HG03095 (cell line): ENCODE results near the gene DTX2.
A peak's percentile ranks its signal among the peaks of the same experiment; 100 is the strongest.
"Not testable (repeated sequence)": the region's sequence is repeated elsewhere in the genome, so short reads cannot be mapped to it uniquely, and the experiment has no call there.

Source experiments
- ATAC-seq: cut with Tn5 transposase; IDR thresholded peaks from one replicate; pipeline ENCODE4 v1.9.1; 2021; ENCODE audit warnings: moderate library complexity; ENCODE audit not compliant: unreplicated experiment

DTX2 gene

DNA sequence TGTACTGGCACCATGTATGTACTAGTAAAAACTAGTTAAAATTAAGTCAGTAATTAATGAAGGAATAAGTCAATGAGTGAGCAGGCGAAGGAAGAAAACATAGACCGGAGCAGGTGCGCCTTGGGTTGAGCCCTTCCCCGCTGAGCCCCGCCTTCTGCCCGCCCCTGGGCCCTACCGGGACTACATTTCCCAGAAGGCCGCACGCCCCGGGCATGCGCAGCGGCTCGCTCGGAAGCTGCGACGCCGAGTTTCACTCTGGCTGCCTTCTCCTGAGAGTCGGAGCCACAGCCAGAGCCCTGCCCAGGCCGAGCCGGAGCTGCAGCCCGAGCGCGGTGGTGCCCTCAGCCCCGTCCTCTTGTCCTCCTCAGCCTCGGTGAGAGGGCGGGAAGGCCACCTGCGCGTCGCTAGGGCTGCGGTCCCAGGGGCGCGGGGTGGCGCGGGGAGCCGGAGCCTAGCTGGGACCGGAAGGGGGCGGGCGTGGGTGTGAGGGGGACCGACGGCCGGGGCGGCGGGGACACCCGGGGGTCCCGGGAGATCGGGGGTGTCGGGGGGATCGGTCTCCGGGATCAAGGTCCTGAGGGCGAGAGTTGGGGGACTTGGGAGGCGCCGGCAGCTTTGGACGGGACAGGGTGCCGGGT lies at the start of gene DTX2:
Gene DTX2, plus strand, starts transcription at position 246 of the 638 bp plus-strand sequence. CDS start 18,801 bp downstream, outside the sequence.
- peak; percentile 97 for ATAC-seq

DNA sequence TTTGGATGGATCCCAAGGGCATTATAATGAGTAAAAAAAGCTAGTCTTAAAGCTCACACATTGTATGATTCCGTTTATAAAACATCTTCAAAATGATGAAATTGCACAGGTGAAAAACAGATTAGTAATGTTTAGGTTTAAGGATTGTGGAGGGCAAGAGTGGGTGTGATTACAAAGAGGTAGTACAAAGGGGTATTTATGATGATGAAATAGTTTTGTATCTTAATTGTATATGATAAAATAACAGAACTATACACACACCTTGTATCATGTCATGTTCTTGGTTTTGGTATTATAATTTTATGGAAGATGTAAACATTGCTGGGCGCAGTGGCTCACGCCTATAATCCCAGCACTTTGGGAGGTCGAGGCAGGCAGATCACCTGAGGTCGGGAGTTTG lies 49.3 kb upstream of the DTX2 start:
- no peak for ATAC-seq

DNA sequence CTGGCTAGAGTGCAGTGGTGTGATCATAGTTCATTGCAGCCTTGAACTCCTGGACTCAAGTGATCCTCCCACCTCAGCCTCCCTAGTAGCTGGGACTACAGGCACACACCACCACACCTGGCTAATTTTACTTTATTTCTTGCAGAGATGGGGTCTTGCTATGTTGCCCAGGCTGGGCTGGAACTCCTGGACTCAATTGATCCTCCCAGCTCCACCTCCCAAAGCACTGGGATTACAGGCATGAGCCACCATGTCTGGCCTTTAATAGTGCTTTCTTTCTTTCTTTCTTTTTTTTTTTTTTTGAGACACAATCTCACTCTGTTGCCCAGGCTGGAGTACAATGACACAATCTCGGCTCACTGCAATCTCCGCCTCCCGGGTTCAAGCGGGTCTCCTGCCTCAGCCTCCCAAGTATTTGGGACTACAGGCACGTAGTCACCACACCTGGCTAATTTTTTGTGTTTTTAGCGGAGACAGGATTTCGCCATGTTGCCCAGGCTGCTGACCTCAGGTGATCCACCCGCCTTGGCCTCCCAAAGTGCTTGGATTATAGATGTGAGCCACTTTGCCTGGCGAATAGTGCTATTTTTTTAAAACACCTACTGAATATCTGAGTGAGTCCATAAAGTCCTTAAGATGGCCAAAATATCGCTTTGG lies 43.7 kb upstream of the DTX2 start:
- ATAC-seq, result not testable (repeated sequence)

DNA sequence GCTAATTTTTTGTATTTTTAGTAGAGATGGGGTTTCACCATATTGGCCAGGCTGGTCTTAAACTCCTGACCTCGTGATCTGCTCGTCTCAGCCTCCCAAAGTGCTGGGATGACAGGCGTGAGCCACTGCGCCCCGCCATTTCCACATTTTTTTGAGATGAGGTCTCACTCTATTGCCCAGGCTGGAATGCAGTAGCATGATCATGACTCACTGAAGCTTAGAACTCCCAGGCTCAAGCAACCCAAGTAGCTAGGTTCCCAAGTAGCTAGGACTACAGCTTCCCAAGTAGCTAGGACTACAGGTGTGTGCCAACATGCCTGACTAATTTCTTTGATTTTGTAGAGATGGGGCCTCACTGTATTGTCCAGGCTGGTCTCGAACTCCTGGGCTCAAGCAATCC lies 40.4 kb upstream of the DTX2 start:
- ATAC-seq, result not testable (repeated sequence)

DNA sequence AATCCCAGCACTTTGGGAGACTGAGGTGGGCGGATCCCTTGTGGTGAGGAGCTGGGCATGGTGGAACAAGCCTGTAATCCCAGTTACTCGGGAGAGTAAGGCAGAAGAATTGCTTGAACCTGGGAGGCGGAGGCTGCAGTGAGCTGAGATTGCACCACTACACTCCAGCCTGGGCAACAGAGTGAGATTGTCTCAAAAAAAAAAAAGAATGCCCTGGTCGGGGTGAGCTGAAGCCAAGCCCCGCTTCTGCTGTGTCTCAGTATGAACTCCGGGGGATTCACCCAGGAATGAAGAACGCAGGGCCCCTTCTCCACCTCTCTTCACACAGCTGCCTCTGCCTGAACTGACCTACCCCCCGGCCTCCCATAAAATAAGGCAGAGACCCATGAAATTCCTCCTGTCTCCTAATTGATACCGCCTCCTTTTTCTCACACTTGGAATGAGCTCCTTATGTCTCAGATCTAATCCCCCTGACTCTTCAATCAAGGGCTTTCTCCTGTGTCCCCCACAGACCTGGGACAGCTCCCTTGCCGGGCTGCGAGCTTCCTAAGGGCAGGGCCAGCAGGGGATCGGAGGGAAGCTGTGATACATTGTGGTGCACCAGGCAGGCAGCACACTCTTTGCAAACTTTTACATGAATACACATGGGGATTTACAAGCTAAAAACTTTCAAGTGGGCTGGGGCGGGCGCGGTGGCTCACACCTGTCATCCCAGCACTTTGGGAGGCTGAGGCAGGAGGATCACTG lies 37.7 kb upstream of the DTX2 start:
- no peak for ATAC-seq

DNA sequence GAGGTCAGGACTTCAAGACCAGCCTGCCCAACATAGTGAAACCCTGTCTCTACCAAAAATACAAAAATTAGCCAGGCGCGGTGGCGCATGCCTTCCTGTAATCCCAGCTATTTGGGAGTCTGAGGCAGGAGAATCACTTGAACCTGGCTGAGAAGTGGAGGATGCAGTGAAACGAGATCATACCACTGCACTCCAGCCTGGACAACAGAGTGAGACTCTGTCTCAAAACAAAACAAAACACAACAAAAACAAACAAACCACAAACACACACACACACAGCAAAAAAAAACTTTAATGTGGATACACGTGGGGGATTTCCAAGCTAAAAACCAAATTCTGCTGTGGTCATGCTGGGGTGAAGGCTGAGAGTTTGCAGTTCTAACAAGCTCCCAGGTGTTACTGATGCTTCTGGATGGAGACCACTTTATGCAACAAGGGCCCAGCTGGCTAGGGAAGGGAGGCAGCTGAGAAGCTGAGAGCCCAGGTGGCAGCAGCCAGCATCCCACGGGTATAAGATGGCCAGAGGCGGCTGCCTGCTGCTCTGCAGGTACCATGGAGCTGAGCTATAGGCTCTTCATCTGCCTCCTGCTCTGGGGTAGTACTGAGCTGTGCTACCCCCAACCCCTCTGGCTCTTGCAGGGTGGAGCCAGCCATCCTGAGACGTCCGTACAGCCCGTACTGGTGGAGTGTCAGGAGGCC lies 36.9 kb upstream of the DTX2 start, which contains the start of gene ZP3:
Gene ZP3, plus strand, starts transcription at position 538 of the 699 bp plus-strand sequence. Its CDS starts 15 bp downstream, at position 553.
- no peak for ATAC-seq

DNA sequence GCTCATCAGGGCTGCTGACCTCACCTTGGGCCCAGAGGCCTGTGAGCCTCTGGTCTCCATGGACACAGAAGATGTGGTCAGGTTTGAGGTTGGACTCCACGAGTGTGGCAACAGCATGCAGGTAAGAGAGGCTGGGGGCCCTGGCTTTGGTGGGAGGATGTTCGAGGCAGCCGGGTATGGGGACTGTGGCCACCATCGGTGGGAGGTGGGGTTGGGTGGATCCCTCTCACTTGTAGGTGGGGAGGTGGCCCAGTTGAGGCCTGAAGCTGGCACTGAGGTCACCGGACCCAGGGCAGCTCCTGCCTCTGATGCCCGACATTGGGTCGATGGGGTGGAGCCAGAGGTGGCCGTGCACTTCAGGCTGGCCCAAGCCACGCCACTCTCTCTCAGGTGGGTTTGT lies 36.4 kb upstream of the DTX2 start:
- no peak for ATAC-seq

DNA sequence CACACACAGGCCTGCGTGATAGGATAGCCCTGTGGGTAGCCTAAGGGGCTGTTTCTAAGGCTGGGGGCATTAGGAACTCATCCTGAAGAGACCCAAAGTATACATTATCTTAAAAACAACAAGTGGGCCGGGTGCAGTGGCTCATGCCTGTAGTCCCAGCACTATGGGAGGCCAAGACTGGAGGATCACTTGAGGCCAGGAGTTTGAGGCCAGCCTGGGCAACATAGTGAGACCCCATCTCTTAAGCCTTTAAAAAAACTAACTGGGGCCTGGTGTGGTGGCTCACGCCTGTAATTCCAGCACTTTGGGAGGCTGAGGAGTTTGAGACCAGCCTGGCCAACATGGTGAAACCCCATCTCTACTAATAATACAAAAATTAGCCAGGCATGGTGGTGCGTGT lies 36.0 kb upstream of the DTX2 start:
- not testable (repeated sequence) for ATAC-seq

DNA sequence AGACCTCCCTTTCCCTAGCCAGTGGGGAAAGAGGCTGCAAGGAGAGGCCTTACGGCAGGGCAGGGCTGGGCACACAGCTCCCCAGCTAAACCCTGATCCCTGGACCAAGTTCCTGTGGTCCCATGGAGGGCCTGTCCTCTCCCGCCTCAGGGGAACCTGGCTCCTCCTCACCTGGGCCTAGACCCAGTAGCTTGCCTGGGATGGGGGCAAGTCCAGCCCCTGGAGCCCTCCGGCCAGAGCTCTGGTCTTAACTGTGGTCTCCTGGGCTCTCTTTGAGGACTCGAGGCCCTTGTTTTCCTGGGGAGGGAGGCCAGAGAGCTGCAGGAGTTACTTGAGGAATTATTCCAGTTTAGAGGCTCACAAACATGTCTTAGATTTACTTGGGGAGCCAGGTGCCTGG lies 35.3 kb upstream of the DTX2 start:
- no peak for ATAC-seq

DNA sequence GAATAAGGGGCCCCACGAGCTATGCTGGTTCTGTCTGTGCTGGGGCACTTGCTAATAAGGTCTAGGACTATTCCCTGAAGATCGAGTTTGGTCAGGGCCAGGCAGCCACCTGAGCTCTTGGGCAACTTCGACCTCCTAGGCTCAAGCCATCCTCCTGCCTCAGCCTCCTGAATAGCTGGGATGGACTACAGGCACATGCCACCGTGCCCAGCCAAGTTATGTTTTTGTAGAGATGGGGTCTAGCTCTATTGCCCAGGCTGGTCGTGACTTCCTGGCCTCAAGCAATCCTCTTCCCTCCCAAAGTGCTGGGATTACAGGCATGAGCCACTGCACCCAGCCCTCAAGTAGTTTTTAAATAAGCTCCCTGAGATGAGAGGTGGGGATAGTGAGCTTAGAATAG lies 33.9 kb upstream of the DTX2 start:
- no peak for ATAC-seq

DNA sequence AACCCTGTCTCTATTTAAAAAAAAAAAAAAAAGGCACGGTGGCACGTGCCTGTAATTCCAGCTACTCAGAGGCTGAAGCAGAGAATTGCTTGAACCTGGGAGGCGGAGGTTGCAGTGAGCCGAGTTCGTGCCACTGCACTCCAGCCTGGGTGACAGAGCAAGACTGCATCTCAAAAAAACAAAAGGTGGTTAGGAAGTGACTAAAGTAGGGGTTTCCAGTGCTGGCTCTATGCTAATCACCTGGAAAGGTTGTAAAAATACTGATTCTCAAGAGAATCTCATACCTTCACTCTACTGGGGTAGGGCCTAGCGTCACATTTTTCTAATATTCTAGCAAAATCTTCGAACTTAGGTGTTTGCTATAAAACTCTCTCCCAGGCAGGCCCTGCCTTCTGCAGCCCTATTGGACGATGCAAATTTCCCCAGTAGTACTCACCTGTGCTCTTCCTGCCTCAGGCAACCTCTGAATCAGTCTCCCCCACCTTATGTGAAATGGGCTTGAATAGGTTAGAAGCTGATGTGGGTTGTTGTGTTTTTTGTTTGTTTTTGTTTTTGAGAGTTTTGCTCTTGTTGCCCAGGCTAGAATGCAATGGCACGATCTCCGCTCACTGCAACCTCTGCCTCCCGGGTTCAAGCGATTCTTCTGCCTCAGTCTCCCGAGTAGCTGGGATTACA lies 33.2 kb upstream of the DTX2 start:
- ATAC-seq, result no peak

DNA sequence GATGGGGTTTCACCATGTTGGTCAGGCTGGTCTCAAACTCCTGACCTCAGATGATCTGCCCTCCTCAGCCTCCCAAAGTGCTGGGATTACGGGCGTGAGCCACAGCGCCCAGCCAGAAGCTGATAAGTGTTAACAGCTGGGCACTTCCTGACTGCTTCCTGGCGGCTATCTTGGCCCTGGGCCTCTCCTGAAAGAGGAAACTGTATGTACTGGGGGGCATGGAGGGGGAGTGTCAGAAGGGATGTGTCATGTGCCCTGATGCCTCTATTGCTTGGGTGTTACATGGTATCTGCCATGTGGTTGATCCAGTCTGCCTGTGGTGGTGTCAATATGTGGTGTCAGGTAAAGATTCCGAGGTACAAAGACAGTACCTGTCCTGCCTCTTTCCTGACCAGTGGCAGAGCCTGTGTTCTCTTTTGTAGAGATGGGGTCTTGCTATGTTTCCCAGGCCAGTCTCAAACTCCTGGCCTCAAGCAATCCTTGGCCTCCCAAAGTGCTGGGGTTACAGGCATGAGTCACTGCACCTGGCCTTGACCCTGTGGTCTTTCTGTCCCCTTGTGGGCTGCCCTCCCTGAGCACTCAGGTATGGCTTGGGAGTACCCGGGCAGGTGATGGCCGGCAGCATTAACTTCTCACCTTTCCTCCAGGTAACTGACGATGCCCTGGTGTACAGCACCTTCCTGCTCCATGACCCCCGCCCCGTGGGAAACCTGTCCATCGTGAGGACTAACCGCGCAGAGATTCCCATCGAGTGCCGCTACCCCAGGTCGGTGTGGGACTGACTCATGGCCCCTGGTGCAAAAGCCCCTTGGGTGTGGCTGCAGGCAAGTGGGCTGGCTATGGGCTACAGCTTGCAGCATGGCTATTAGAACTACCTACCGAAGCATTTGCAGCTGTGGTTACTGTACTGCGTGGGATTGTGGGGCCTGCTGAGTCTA lies 32.4 kb upstream of the DTX2 start:
- ATAC-seq, result no peak

DNA sequence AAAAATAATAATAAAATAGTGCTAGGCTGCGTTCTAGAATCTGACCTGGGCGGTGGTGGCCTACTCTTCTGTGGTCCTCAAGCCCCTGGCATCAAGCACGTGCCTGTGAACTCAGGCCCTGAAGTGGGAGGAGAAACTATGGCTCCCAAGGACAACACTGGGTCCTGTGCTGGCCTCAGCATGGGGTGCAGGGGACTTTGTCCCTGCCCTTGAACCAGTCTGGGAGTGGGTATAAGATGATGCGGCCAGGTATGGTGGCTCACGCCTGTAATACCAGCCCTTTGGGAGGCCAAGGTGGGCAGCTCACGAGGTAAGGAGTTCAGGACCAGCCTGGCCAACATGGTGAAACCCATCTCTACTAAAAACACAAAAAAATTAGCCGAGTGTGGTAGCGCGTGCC lies 31.3 kb upstream of the DTX2 start:
- no peak for ATAC-seq

DNA sequence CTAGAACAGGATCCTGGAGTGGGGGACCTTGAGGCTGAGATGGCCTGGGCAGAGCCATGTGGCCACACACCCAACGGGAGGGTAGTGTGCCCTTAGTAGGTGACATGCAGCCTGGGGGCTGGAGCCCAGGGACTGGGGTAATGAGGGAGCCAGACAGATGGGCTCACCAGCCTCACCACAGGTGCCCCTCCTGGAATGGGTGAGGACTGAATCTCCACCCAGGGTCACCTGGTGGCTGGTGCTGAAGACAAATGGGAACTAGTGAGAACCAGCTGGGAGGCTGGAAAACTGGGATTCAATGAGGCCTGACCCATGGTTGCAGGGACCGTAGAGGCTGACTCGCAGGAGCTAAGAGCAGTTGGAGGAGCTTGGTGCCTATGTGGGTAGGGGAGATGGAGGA lies 30.7 kb upstream of the DTX2 start:
- no peak for ATAC-seq

DNA sequence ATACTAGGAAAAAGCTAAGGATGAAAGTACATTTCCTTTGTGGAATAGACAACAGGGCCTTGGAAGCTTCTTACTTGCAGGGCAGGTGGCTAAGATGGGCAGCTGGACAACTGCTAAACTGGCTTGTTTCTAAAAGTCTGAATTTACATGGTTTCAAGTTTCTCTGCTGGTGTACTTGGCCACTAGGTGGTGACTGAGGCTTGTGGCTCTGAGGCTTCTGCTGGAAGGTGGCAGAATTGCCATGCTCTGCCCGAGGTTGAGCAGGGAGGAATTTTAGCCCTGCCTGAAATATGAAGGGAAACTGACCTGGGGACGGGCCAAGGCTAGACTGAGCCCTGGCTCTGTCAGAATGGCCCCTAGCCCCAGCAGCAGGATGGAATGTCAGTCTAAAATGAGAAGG lies 23.6 kb upstream of the DTX2 start:
- peak; percentile 44 for ATAC-seq

DNA sequence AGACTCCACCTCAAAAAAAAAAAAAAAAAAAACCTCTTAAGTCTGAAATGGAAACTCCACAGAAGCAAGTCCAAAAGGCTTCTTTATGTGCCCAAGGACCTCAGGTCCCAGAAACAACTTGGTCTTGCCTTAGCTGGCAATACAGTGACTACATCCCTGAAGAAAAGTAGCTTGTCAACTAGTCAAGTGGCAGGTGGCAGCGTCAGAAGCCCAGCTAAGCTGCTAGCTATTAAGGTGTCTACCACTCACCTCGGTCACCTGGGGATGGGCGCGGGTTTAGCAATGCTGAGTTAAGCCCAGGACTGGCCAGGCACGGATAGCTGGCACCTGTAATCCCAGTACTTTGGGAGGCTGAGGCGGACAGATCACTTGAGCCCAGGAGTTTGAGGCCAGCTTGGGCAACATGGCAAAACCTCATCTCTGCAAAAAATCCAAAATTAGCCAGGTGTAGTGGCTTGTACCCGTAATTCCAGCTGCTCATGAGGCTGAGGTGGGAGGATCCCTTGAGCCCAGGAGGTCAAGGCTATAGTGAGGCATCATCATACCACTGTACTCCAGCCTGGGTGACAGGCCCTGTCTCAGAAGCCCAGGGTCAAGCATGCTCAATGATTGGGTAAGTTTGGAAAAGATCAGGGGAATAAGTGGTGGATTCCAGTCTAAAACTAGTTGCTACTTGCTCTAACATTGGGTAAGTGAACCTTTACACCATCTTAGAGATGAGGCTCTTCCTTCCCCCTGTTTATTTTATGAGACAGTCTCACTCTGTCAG lies 22.2 kb upstream of the DTX2 start:
- not testable (repeated sequence) for ATAC-seq

DNA sequence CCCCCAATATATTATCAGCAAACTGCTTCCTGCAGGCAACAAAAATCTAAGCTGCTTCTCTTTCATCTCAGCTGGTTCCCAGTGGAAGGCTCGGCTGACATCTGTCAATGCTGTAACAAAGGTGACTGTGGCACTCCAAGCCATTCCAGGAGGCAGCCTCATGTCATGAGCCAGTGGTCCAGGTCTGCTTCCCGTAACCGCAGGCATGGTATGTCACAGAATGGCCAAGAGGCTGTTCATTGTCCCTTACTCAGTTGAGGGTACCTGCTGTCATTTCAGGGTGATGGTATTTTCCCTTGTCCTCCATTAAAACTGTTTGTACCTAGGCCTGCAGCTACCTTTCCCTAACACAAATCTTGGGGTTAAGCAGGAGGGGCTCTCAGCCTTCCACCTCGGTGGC lies 21.1 kb upstream of the DTX2 start:
- ATAC-seq, result not testable (repeated sequence)

DNA sequence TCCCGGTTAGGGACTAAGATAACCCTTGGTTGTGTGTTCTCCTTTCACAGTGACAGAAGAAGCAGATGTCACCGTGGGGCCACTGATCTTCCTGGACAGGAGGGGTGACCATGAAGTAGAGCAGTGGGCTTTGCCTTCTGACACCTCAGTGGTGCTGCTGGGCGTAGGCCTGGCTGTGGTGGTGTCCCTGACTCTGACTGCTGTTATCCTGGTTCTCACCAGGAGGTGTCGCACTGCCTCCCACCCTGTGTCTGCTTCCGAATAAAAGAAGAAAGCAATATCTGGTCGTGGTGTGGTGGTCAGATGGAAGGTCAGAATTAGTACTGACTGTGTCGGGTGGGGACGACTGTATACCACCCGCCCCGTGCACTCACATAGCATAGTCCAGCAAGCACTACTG lies 19.7 kb upstream of the DTX2 start:
- ATAC-seq, result peak; percentile 43
